Suppressor macrophage treated with lipopolysaccharide for 1 hour (primary cell): ENCODE measurements around the gene TMC3.
"Not testable (repeated sequence)": the region's sequence is repeated elsewhere in the genome, so short reads cannot be mapped to it uniquely, and the experiment has no call there.

ENCODE experiments used
- DNase-seq, 3 donors: peaks; one replicate each; pipeline ENCODE4 v3.0.0-alpha.2; 2020 to 2022

The TMC3 gene

GRCh38 chr15:81373775-81374395 lies at the start of gene TMC3:
Gene TMC3, minus strand, starts transcription at chr15:81374213. Its CDS starts 136 bp downstream, at chr15:81374077.
- DNase-seq: no peak

- no peak for DNase-seq
Measured at GRCh38 chr15:81421461-81421860, 47.4 kb upstream of the TMC3 start.

GRCh38 chr15:81419332-81419943 lies 45.4 kb upstream of the TMC3 start:
- no peak for DNase-seq

GRCh38 chr15:81418891-81419290 lies 44.9 kb upstream of the TMC3 start:
- no peak for DNase-seq

GRCh38 chr15:81418444-81418843 lies 44.4 kb upstream of the TMC3 start:
- no peak for DNase-seq

GRCh38 chr15:81414274-81414968 lies 40.4 kb upstream of the TMC3 start:
- not testable (repeated sequence) for DNase-seq

GRCh38 chr15:81413851-81414250 lies 39.8 kb upstream of the TMC3 start:
- no peak for DNase-seq

GRCh38 chr15:81411969-81412633 lies 38.1 kb upstream of the TMC3 start:
- DNase-seq: no peak

- no peak for DNase-seq
Measured at GRCh38 chr15:81411051-81411450, 37.0 kb upstream of the TMC3 start.

GRCh38 chr15:81410318-81410753 lies 36.3 kb upstream of the TMC3 start:
- DNase-seq: peak; percentile 34 to 54 (median 48)

GRCh38 chr15:81407718-81408117 lies 33.7 kb upstream of the TMC3 start:
- DNase-seq: no peak

- no peak for DNase-seq
Measured at GRCh38 chr15:81407176-81407575, 33.2 kb upstream of the TMC3 start.

GRCh38 chr15:81400640-81401236 lies 26.7 kb upstream of the TMC3 start:
- DNase-seq: peak; percentile 48 to 74 (median 58)

- DNase-seq: peak in 2 of 3 donors; percentile 10 to 33
Measured at GRCh38 chr15:81398910-81399551, 25.0 kb upstream of the TMC3 start.

- DNase-seq: no peak
Measured at GRCh38 chr15:81398456-81398855, 24.4 kb upstream of the TMC3 start.

GRCh38 chr15:81394603-81395002 lies 20.6 kb upstream of the TMC3 start:
- no peak for DNase-seq

- DNase-seq: no peak
Measured at GRCh38 chr15:81391657-81392056, 17.6 kb upstream of the TMC3 start.

- DNase-seq: no peak
Measured at GRCh38 chr15:81388436-81388770, 14.4 kb upstream of the TMC3 start.

- no peak for DNase-seq
Measured at GRCh38 chr15:81387621-81388435, 13.8 kb upstream of the TMC3 start.

- peak in 1 of 3 donors; percentile 30 for DNase-seq
Measured at GRCh38 chr15:81386947-81387346, 12.9 kb upstream of the TMC3 start.

- DNase-seq: no peak
Measured at GRCh38 chr15:81385721-81386076, 11.7 kb upstream of the TMC3 start.
